ENCODE data around the gene SLC39A10.

SLC39A10 gene

DNA sequence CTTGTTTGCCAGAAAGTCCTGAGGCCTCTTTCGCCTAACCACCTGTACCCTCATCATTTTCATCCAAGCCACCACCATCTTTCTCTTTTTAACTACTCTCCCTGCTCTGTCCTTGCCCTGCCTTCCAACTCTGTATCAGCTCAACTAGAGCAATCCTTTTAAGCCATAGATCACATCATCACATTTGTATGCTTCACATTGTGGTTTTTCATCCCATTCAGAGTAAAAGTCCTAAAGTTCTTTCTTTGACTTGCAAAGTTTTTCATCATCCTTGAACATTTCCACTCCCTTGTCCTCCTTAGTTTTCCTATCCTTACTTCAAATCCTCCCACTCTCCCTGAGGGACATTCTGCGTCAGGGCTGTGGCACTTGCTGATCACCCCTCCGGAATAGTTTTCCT lies 73.9 kb downstream of the SLC39A10 start:
- DNase-seq (ENCODE audit: low read depth), result no peak

DNA sequence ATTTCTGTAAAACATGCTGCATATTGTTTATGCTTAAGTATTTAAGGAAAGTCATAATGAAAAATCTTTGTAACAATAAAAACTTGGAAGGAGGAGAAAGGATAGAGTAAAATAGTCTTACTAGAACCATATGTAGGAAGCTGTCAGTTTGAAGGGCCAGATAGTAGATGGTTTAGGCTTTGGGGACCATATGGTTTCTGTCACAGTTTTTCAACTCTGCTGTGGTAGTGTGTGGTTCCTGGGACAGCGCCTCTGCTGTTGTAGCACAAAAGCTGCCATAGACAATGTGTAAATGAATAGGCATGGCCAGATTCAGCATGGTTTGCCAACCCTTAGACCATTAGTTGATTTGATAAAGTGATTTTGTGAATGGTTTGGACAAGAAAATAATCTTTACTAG lies 75.5 kb downstream of the SLC39A10 start:
- DNase-seq (ENCODE audit: low read depth), result no peak

- no peak for DNase-seq (ENCODE audit: low read depth)
Measured at GRCh38 chr2:195733831-195734230, 76.8 kb downstream of the SLC39A10 start.

- no peak for DNase-seq (ENCODE audit: low read depth)
Measured at GRCh38 chr2:195734395-195734794, 77.4 kb downstream of the SLC39A10 start.

GRCh38 chr2:195734931-195735330 lies 77.9 kb downstream of the SLC39A10 start:
- DNase-seq (ENCODE audit: low read depth), result no peak

DNA sequence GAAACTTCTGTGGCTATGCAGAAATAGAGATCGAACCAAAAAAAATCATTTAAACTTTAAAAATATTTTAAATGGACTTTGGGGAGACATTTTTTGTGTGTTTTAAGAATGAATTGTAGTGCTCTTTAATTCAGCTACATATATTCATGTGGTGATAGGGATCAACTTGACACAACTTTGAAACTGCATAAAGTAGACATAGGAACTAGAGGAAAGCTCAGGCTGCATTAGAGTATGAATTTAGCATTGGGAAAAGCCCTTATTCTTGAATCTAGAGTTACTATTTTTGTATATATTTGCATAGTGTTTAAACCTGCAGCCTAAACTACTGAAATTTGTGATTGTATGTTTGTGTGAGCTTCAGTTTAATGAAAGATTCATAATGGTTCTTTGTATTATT lies 78.3 kb downstream of the SLC39A10 start:
- DNase-seq (ENCODE audit: low read depth), result no peak

DNA sequence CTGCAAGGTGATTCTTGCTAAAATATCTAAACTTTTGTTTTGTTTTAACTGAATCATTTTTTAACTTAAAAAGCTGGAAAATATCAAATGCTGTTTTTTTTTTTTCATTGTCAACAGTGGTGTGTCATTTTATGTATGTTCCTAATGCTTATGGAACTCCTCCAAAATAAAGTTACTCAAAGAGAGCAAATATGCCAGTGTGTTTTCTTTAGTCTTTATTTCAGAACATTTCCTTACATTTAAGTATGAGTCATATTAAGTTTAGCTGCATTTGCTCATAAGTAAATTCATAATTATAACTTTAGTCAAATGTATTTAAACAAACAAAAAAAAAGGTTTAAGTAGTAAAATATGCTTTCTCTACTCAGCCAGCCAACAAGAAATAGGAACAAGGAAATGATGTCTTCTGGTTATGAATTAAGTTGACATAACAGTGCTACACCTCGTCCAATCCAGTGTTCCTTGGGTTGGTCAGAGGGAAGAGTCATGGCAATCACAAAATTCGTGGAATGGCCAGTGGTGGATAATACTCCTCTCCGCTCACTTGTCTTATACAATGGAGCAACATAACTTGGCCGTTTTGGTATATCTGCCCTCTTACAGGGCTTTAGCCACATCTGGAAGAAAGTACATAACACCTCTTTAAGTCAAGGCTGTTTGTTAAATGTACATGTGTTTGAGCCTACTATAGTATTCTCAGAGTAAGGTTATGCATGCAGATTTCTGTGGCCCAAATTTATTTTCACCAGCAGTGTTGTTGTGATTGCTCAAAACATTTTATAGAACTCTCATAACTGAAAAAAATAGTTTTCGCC lies 80.7 kb downstream of the SLC39A10 start:
- no peak for DNase-seq (ENCODE audit: low read depth)

DNA sequence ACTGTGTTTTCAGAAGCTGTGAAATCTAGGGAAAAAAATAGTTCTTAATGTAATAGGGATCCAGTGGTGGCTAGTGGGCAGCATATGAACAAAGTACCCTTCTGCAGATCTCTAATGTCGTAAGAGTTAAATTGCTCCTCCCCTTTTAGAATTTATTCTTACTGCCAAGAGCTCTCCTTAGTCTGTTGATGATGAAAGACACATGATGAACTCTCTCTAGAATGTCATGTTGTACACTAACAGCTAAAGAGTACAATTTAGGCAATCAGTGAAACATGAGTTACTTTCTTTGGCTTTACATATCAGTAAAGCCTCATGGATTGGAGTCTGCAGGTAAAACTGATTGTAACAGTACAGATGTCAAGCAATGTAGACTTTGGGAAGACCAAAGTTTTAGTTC lies 84.2 kb downstream of the SLC39A10 start:
- DNase-seq (ENCODE audit: low read depth), result no peak

- DNase-seq (ENCODE audit: low read depth), result no peak
Measured at GRCh38 chr2:195756218-195756942, 99.4 kb downstream of the SLC39A10 start.

DNA sequence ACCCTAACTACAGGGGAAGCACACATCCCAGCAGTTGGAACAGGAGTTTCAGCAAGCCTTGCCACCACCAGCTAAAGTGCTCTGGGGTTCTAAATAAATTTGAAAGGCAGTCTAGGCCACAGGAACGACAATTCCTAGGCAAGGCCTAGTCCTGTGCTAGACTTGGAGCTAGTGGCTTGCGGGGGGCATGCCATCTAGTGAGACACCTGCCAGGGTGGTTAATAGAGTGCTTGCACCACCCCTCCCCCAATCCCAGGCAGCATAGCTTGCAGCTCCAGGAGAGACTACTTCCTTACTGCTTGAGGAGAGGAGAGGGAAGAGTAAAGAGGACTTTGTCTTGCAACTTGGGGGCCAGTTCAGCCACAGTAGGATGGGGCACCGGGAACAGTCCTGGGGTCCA lies 101.8 kb downstream of the SLC39A10 start:
- no peak for DNase-seq (ENCODE audit: low read depth)

DNA sequence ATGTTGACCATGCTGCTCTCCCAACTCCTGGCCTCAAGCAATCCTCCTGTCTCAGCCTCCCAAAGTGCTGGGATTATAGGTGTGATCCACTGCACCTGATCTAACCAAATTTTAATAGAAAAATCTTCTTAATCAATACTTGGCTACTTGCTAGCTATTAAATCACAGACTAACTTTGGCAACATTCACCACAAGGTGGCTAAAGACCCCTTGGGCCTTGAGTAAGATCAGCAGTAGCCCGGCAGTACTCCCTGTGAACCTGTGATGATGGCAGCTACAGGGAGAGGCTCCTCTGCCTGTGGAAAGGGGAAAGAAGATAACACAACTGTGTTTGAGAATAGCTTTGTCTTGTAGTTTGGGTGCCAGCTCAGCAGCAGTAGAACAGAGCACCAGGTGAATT lies 102.9 kb downstream of the SLC39A10 start:
- no peak for DNase-seq (ENCODE audit: low read depth)

GRCh38 chr2:195763866-195764265 lies 106.8 kb downstream of the SLC39A10 start:
- no peak for DNase-seq (ENCODE audit: low read depth)

DNA sequence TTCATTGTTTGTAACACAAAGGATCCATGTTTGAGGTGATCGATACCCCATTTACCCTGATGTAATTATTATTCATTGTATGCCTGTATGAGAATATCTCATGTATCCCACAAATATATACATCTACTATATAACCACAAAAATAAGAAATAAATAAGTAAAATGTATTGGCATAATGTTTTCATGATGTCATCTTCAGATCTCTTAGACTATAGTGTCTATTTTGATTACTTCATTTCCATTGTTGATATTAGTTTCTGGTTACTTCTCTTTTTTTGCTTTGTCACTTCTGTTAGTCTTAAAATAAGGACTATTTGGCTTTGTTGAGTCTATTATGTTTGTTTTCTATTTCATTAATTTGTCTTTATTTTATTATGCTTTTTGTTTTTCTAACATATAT lies 109.7 kb downstream of the SLC39A10 start:
- DNase-seq (ENCODE audit: low read depth), result no peak

- DNase-seq (ENCODE audit: low read depth), result no peak
Measured at GRCh38 chr2:195768431-195768830, 111.4 kb downstream of the SLC39A10 start.

DNA sequence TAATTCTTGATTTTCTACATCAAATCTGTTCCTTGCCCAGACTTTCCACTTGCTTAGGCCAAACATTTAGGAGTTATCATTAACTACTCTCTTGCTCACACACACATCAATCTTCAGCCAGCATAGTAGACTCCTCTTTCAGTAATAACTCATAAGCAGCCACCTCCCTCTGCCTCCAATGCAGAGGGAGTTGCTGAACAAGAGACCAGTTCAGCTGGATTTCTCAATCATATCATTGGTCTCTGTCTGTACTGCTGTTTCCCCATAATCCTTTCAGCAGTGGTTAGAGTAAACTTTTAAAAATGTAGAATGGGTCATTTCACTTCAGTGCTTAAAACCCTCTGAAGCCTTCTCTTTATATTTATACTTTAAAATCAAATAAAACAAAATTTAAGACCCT lies 112.9 kb downstream of the SLC39A10 start:
- DNase-seq (ENCODE audit: low read depth), result no peak

- no peak for DNase-seq (ENCODE audit: low read depth)
Measured at GRCh38 chr2:195779491-195779890, 122.5 kb downstream of the SLC39A10 start.

- DNase-seq (ENCODE audit: low read depth), result no peak
Measured at GRCh38 chr2:195782156-195782555, 125.1 kb downstream of the SLC39A10 start.

Measured in stimulated activated CD8-positive, alpha-beta memory T cell treated with anti-CD3 and anti-CD28 coated beads, Interleukin-12 subunit alpha, Interleukin-12 subunit beta, amount 100 ng/mL, for 1 hour (primary cell).